ENCODE data around the gene CD6.

CD6 gene, protein sequence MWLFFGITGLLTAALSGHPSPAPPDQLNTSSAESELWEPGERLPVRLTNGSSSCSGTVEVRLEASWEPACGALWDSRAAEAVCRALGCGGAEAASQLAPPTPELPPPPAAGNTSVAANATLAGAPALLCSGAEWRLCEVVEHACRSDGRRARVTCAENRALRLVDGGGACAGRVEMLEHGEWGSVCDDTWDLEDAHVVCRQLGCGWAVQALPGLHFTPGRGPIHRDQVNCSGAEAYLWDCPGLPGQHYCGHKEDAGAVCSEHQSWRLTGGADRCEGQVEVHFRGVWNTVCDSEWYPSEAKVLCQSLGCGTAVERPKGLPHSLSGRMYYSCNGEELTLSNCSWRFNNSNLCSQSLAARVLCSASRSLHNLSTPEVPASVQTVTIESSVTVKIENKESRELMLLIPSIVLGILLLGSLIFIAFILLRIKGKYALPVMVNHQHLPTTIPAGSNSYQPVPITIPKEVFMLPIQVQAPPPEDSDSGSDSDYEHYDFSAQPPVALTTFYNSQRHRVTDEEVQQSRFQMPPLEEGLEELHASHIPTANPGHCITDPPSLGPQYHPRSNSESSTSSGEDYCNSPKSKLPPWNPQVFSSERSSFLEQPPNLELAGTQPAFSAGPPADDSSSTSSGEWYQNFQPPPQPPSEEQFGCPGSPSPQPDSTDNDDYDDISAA

DNA sequence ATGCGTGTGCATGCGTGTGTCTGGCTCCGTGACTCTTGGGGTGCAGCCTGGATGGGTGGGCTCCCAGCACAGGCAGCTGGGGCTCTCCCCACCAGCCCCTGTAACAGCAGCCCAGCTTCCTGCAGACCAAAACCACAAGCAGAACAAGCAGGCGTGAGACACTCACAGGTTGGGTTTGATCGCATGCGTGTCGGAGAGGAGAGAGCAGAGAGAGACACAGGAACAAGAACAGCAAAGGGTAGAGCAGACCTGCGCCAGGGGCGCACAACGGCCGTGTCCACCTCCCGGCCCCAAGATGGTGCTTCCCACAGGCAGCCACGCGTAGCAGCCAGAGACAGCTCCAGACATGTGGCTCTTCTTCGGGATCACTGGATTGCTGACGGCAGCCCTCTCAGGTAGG is at the start of gene CD6:
TSS of gene CD6 (plus strand) at position 161 of the 400 bp plus-strand sequence. CDS start at position 347, 186 bp downstream.
- no peak for DNase-seq (ENCODE audit: low spot score)

DNA sequence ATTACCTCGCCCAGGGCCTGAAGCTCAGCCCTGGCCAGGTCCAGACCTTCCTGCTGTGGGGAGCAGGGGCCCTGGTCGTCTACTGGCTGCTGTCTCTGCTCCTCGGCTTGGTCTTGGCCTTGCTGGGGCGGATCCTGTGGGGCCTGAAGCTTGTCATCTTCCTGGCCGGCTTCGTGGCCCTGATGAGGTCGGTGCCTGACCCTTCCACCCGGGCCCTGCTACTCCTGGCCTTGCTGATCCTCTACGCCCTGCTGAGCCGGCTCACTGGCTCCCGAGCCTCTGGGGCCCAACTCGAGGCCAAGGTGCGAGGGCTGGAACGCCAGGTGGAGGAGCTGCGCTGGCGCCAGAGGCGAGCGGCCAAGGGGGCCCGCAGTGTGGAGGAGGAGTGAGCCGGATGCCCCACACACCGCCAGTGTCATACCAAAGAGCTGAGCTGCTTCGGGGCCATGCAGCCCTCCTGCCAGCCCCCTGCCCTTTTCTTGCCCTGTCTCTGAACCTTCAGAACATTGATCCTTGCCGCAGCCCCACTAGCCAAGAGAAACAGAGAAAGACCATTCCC is 49.6 kb upstream of the CD6 start:
- no peak for DNase-seq (ENCODE audit: low spot score)

DNA sequence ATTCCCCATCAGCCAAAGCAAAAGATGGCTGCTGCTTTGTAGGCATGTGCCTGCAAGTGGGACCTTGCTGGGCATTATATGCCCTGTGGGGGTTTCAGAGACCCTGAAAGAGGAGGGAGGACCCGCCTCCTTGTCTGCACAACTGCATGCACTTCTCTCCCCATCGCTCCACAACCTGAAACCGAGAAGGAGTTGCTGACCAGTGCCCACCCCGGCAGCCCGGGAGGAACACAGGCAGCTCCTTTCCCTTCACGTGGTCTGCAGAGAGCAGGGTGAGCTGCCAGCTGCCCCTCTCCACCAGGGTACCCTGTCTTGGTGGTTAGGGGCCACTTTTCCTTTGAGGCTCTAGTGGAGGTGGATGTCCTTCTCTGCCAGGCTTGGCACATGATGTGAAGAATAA is 48.6 kb upstream of the CD6 start:
- no peak for DNase-seq (ENCODE audit: low spot score)

DNA sequence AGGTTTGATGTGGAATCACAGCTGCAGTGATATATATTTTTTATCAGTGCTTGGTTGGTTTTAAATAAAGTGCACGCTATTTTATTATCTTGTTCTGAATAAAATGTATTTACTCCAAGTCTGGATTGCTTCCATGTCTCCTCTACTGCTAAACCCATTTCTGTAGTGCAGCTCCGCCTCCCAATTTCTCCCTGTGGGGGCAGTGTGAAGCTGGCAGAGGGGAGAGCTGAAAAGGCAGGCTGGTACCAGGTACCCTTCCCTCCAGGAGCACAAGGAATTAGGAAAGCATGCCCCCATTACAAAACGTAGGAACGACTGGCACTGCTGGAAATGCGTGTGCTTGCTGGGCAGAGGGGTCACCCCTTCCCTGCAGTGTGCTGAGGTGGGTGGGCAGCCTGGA is 48.2 kb upstream of the CD6 start:
- DNase-seq (ENCODE audit: low spot score) = no peak

DNA sequence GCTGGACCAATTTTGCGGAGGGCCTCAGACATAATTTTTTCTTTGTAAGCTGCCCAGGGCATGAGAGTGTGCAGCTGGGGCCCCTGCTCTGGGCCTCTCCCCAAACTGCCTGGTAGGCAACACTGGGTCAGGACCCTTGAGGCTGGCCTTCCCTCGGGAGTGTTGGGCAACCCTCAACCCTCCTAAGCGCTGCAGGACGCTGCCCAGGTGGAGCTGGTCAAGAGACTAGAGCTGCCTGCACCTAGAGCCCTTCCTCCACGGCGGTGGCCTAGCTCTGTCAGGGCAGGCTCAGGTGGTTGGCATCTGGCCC is 47.7 kb upstream of the CD6 start:
- no peak for DNase-seq (ENCODE audit: low spot score)

DNA sequence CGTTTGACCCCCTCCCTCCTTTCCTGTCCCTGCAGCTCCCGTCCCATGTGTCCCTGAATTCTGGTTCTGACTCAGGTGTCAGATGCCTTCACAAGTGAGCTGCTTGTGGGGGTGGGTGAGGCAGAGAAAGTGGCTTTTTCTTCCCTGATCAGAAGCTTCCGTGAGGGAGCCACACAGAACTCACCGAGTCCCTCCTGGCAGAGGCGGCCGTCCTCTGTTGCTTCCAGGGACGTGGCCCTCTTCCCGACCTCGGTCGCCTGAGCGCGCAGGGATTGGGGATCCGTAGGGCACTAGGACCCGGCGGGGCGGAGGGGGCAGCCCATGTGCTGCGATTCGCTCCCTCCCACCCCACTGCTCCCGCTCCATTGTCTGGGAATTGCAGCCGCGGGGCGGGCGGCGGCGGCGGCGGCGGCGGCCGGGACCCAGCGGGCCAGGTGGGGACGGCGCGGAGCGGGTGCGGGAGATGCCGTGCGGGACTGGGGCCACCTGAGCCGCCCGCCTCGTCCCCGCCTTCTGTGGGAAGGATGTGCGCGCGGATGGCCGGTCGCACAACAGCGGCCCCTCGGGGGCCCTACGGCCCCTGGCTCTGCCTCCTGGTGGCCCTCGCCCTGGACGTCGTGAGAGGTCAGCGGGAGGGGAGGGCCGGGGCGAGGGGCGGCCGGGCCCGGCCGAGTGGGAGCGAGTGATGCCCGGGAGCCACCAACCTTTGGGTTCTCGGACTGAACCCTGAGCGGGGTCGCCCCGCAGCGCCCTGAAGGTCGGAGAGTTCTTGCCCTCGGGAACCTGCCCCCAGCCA is 47.2 kb upstream of the CD6 start, which contains the start of gene TMEM132A:
TSS of gene TMEM132A (plus strand) at position 351 of the 796 bp plus-strand sequence. CDS start at position 525, 174 bp downstream.
- peak; percentile 100 for DNase-seq (ENCODE audit: low spot score)

DNA sequence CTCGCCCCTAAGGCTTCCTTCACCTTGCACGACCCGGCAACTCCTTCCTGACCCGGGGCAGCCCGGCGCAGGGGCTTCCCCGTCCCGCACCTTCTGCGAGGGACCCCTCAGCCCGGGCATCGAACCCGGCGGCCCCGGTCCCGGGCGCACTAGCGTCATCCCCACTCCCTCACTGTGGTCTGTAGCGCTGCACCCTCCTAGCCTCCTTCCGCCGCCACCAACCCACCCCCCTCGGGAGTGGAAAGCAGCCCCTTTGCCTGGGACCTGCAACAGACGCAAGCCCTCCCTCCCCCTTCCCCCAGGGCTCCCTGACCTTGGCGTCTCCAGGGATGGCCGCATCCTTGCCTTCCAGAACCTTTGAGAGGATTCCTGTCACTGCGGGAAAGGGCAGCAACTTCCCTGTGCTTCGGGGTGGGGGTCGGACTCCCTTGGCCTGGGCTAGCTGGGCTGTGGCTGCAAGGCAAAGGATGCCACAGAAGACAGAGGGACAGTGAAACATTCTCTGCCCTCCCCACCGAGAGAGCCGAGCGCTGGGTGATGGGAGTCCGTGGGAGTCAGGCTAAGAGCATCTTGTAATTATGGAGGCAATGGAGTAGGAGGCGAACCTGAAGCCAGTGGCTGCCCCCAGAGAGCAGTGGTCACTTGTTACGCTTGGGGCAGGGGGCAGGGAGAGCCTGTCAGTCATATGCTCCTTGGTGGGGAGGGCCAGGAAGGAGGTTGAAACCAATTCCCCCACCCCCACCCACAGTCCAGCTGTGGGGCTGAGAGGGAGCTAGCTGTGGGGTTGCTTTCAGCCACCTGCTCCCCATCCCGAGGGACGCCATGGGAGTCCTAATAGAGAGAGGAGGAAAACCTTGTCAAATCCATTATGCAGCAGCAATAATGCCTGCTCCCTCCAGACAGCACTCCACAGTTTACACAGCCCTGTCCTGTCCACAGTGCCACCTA is 46.3 kb upstream of the CD6 start:
- peak; percentile 84 for DNase-seq (ENCODE audit: low spot score)

DNA sequence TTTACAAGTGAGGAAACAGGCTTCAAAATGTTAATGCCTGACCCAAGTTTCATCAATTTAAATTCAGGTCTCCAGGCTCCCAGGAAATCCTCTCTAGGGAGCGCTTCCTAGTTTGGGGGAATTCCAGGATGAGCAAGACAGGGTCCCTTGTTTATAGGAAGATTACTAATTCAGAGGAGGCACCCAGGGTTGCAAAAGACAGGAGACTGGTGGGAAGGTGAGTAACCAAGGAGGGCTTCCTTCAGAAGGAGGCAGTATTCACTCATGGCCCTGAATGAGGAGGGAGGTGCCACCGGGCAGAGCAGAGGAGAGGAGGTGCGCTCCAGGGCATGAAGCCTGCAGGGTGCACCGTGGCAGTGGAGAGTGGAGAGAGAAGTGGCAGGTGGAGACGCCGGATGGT is 45.6 kb upstream of the CD6 start:
- no peak for DNase-seq (ENCODE audit: low spot score)

DNA sequence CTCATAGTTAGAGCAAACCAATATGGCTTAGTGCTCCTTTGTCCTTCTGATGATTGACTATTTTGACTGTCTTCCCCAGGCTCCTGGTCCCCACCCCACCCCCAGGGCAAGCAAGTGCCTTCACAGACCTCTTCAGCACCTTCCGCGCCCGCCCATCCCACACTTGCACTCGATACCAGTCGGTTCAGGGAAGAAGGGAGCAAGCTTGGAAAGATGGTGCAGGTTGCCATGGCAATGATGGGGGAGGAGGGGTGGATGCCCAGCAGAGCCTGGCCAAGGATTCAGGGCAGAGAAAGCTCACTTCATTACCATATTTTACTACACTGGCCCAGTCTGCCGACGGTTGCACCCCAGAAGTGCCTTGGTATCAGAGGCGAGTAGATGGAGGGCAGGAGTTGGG is 45.0 kb upstream of the CD6 start:
- no peak for DNase-seq (ENCODE audit: low spot score)

DNA sequence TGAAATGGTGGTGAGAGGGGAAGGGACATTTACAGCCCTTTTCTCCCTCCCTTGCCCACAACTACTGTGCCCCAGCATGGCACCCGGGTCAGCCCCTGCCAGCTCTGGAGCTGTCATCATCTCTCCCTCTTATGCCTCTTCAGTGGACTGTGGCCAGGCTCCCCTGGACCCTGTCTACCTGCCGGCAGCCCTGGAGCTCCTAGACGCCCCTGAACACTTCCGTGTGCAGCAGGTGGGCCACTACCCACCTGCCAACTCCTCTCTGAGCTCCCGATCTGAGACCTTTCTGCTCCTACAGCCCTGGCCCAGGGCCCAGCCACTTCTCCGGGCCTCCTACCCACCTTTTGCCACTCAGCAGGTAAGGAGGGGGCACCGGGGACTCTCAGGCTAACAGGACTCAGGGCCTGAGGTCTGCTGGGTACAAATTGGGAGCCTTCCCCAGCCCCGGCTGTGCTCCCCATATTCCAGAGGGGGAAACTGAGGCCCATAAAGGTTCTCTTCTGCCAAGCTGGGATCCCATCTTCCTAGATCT is 44.4 kb upstream of the CD6 start:
- DNase-seq (ENCODE audit: low spot score) = no peak

DNA sequence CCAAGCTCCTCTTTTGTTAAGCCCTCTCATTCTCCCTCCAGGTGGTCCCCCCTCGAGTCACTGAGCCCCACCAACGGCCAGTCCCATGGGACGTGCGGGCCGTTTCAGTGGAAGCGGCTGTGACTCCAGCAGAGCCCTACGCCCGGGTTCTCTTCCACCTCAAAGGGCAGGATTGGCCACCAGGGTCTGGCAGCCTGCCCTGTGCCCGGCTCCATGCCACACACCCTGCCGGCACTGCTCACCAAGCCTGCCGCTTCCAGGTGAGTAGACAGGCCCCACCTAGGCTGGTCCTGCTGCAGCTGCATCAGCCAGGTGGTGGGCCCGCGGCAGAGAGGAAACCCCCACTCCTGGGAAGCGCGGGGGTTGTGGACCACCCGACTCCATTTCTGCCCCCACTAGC is 43.9 kb upstream of the CD6 start:
- no peak for DNase-seq (ENCODE audit: low spot score)

DNA sequence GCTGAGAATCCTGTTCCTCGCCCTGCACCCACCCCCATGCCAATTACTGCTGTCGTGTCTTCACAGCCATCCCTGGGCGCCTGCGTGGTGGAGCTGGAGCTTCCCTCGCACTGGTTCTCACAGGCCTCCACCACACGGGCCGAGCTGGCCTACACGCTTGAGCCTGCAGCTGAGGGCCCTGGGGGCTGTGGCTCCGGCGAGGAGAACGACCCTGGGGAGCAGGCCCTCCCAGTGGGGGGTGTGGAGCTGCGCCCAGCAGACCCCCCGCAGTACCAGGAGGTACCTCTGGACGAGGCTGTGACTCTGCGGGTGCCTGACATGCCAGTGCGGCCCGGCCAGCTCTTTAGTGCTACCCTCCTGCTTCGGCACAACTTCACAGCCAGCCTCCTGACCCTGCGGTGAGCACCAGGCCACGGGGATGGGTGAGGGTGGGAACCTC is 42.9 kb upstream of the CD6 start:
- DNase-seq (ENCODE audit: low spot score) = no peak

DNA sequence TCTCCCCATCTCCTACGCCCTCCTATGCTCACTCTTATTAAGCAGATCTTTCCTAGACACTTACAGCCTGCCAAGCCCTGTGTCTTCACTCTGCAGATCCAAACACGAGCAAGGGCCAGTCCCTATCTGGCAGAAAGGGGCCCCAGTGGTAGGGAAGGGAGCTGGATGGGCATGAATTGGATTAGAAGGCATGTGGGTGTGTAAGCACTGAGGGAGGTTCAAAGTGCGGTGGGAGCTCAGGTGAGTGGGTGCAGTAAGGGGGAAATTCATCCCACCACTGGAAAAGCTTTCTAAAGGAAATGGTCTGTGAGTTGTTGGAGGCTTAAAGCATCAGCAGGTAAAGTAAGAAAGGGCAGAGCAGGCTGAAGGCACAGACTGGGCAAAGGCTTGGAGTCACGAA is 41.7 kb upstream of the CD6 start:
- no peak for DNase-seq (ENCODE audit: low spot score)

DNA sequence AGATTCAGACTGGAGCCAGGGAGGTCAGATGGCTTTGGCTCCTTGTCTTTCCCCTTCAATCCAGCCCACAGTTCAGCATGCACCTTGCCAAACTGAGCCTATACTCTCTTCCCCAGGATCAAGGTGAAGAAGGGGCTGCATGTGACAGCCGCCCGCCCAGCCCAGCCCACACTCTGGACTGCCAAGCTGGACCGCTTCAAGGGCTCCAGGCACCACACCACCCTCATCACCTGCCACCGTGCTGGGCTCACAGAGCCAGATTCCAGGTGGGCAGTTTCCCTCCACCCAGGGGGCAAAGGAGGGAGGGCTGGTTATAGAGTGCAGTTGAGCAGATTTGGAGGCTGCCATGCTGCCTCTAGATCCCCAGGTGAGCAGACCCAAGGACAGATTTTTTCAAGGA is 41.1 kb upstream of the CD6 start:
- DNase-seq (ENCODE audit: low spot score) = no peak

DNA sequence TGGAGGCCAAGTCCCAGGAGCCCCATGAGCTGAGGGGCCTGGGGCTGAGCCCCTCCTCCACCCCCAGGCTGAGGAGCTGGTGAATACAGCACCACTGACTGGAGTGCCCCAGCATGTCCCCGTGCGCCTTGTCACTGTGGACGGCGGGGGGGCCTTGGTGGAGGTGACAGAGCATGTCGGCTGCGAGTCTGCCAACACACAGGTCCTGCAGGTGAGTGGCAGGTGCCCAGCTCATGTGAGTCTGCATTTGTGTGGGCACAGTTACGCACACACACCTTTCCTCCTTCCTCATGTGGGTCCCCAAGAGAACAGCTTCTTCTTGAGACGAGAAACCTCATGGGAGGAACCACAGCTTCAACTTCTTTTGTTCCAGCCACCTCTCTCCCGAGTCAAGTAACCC is 39.6 kb upstream of the CD6 start:
- DNase-seq (ENCODE audit: low spot score) = no peak

DNA sequence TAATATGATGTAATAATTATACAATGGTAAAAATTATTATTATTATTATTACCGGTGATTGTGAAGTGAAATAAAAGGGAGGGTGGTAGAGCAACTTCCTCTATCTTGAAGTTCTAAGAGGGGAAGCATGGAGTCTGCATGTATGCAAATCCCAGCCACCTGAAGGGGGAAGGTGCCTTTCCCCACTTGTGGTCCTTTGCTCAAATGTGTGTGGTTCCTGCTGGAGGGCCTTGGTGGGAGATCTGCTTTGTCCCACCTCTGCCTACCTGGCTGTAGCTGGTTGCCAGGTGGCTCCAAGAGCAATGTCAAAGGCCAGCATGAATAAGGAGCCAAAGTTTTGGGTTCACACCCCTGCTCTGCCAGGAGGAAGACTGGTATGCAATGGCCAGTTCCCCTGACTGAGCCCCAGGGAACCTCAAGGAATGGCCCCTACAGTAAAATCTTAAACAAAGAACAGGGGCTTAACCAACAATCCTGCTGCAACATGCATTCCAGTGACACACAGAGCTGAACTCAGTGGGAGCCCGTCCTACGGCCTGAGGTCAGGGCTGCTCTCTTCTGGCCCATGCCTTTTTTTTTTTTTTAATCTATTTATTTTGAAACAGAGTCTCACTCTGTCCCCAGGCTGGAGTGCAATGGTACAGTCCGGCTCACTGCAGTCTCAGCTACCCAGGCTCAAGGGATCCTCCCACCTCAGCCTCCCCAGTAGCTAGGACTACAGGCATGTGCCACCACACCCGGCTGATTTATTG is 38.7 kb upstream of the CD6 start:
- no peak for DNase-seq (ENCODE audit: low spot score)

DNA sequence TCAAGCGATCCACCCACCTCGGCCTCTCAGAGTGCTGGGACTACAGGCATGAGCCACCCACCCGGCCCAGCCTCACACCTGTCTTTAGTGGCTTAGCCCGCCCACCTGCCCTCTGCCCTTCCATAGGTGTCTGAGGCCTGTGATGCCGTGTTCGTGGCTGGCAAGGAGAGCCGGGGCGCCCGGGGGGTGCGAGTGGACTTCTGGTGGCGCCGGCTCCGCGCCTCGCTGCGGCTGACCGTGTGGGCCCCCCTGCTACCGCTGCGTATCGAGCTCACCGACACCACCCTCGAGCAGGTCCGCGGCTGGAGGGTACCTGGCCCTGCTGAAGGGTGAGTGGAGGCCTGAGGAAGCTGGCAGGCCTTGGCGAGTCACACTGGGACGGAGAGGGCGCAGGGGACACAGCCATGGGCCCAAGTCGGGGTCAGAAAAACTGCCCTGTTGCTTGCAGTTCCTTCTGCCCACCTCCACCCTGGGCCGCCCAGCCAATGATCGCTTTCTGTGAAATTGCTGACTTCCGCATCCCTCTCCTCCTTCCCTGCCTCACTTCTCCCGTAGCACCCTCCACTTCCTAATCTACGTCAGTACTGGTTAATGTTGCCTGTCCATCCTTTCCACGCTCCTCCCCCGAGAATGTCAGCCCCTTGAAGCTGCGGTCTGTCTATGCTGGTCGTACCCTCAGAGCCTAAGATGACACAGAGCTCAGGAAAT is 37.9 kb upstream of the CD6 start:
- no peak for DNase-seq (ENCODE audit: low spot score)

DNA sequence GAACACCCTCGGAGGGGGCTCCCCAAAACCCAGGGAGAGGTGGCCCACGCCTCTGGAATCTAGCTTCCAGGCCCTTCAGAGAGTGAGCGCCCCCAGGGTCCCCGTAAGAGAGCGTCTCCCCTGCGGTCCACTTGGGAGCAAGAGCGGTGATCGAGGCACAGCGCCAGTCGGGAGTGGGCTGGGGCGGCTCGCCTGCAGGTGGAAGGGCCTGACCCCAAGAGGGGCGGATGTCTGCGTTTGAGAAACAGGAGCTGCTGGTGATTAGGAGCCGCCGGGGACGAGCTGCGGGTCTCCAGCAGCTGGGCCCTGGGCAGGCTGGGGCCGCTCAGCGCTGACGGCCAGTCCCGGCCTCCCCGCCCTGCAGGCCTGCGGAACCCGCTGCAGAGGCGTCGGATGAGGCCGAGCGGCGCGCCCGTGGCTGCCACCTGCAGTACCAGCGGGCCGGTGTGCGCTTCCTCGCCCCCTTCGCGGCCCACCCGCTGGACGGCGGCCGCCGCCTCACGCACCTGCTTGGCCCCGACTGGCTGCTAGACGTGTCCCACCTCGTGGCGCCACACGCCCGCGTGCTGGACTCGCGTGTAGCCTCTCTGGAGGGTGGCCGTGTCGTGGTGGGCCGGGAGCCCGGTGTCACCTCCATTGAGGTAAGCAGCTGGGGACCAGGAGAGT is 37.2 kb upstream of the CD6 start:
- DNase-seq (ENCODE audit: low spot score) = no peak

Data from HuH-7 (cell line).